NCI-H2107 treated with DMSO at 0.1 percent for 48 hours (cell line): ENCODE measurements around the gene LRRC3B.

Source experiments
- DNase-seq: peaks from one replicate; lab custom pipeline; 2025; ENCODE audit not compliant: unreplicated experiment; lab: John Stamatoyannopoulos, UW

LRRC3B gene

GRCh38 chr3:26704736-26705135 is 82.2 kb downstream of the LRRC3B start:
- DNase-seq: no peak

- DNase-seq: no peak
Measured at GRCh38 chr3:26708501-26708900, 85.9 kb downstream of the LRRC3B start.

- DNase-seq: no peak
Measured at GRCh38 chr3:26712211-26713026, 89.8 kb downstream of the LRRC3B start.

- DNase-seq: no peak
Measured at GRCh38 chr3:26713091-26713490, 90.5 kb downstream of the LRRC3B start.

- no peak for DNase-seq
Measured at GRCh38 chr3:26714485-26714884, 91.9 kb downstream of the LRRC3B start.

- no peak for DNase-seq
Measured at GRCh38 chr3:26715431-26715830, 92.9 kb downstream of the LRRC3B start.

- no peak for DNase-seq
Measured at GRCh38 chr3:26718315-26718714, 95.7 kb downstream of the LRRC3B start.

- no peak for DNase-seq
Measured at GRCh38 chr3:26719134-26719533, 96.6 kb downstream of the LRRC3B start.

GRCh38 chr3:26721047-26721446 is 98.5 kb downstream of the LRRC3B start:
- DNase-seq: no peak

- DNase-seq: no peak
Measured at GRCh38 chr3:26731843-26732242, 109.3 kb downstream of the LRRC3B start.

- no peak for DNase-seq
Measured at GRCh38 chr3:26750263-26750662, 127.7 kb downstream of the LRRC3B start.

GRCh38 chr3:26752466-26752865 is 129.9 kb downstream of the LRRC3B start:
- DNase-seq: no peak

- no peak for DNase-seq
Measured at GRCh38 chr3:26753095-26753494, 130.5 kb downstream of the LRRC3B start.

- DNase-seq: no peak
Measured at GRCh38 chr3:26757978-26758377, 135.4 kb downstream of the LRRC3B start.
